K562 (cell line): ENCODE results near the gene TMEM217. TPM values are rescaled to one million over a fixed set of nuclear protein-coding genes. Genes with fewer than 3 reads are reported as not detected.
A peak's percentile ranks its signal among the peaks of the same experiment; 100 is the strongest.

Experiments
- ARID2 ChIP-seq: fragments of 450-650 bp; IDR thresholded peaks from 2 replicates; pipeline ENCODE4 v1.6.1; 2017; ENCODE audit warnings: antibody characterized with exemption, mild to moderate bottlenecking
- BRD4 ChIP-seq: fragments of 200-600 bp; sonication (generic); IDR thresholded peaks from 2 replicates; pipeline ENCODE4 v1.6.1; 2017; ENCODE audit warnings: inconsistent platforms
- CHD1 ChIP-seq: fragments of 200-600 bp; sonication (generic); IDR thresholded peaks from one replicate; pipeline ENCODE4 v1.6.1; 2012; ENCODE audit warnings: mild to moderate bottlenecking, moderate library complexity, low read length, inconsistent platforms
- CHD4 ChIP-seq: fragments of 200-600 bp; sonication (generic); IDR thresholded peaks from 3 replicates; pipeline ENCODE4 v1.6.1; 2012; ENCODE audit warnings: low read depth, mild to moderate bottlenecking, mixed read lengths, low read length, inconsistent platforms; ENCODE audit not compliant: insufficient read depth, insufficient replicate concordance, poor library complexity, severe bottlenecking
- DACH1 ChIP-seq: fragments of 450-650 bp; IDR thresholded peaks from 2 replicates; pipeline ENCODE4 v1.6.1; 2018; ENCODE audit not compliant: partially characterized antibody
- DMBX1 ChIP-seq: fragments of 250-450 bp; sonication (Bioruptor Pico); IDR thresholded peaks from 2 replicates; pipeline ENCODE4 v1.8.0; 2022; ENCODE audit warnings: inconsistent platforms, mild to moderate bottlenecking, moderate library complexity, borderline replicate concordance
- EHMT2 ChIP-seq: fragments of 450-650 bp; IDR thresholded peaks from 2 replicates; pipeline ENCODE4 v1.6.1; 2018; ENCODE audit warnings: antibody characterized with exemption
- HLTF ChIP-seq: fragments of 450-650 bp; IDR thresholded peaks from 2 replicates; pipeline ENCODE4 v1.6.1; 2016
- POLR2B ChIP-seq: fragments of 450-650 bp; IDR thresholded peaks from 2 replicates; pipeline ENCODE4 v1.6.1; 2018; ENCODE audit warnings: low read depth; ENCODE audit not compliant: partially characterized antibody
- RCOR1 ChIP-seq, 2 experiments: IDR thresholded peaks; 2 replicates each; pipeline ENCODE4 v1.6.1; 2012; ENCODE audit warnings: low read depth in 2 of 2, low read length in 2 of 2, borderline replicate concordance in 1 of 2, improper control_type of control experiment in 1 of 2
- SIN3A ChIP-seq, 2 experiments: fragments of 150-350 bp in 1 of 2; IDR thresholded peaks; 2 replicates each; pipeline ENCODE4 v1.6.1; 2011 to 2016; ENCODE audit warnings: borderline replicate concordance in 2 of 2, low read depth in 2 of 2, low read length in 2 of 2, mild to moderate bottlenecking in 2 of 2, moderate library complexity in 2 of 2; ENCODE audit not compliant: control insufficient read depth in 1 of 2
- SNIP1 ChIP-seq: fragments of 450-650 bp; IDR thresholded peaks from 2 replicates; pipeline ENCODE4 v1.7.1; 2017; ENCODE audit warnings: low read depth, mild to moderate bottlenecking
- SOX6 ChIP-seq: fragments of 450-650 bp; IDR thresholded peaks from 2 replicates; pipeline ENCODE4 v1.6.1; 2014; ENCODE audit warnings: mild to moderate bottlenecking
- ZNF143 ChIP-seq: sonication (generic); formaldehyde crosslinking; IDR thresholded peaks from 2 replicates; pipeline ENCODE4 v1.9.0; 2022; ENCODE audit warnings: mild to moderate bottlenecking, missing genetic modification reagents
- ZNF395 ChIP-seq: fragments of 200-800 bp; sonication (Bioruptor generic); IDR thresholded peaks from 2 replicates; pipeline ENCODE4 v1.6.1; 2017; ENCODE audit warnings: missing genetic modification characterization, missing compliant biosample characterization
- ZNF41 ChIP-seq: fragments of 250-450 bp; sonication (Bioruptor Pico); conservative IDR thresholded peaks from 2 replicates; pipeline ENCODE4 v1.4.0; 2020; ENCODE audit warnings: mild to moderate bottlenecking
- polyA plus RNA-seq, 8 experiments: library from polyadenylated mRNA; depleted of rRNA in 4 of 8; stranded (reverse) in 5 of 8; unstranded in 3 of 8; fragments of >200 nt; fragmentation: Nextera tagmentation in 2 of 8; fragmentation: Illumina TruSeq in 1 of 8; extraction: Ambion mirVana in 2 of 8; extraction: Trizol in 1 of 8; gene quantifications; 2 replicates each; pipeline versions ENCODE4 v1.2.1 to v1.2.3, GENCODE V29; 2011 to 2014; ENCODE audit warnings: inconsistent platforms in 1 of 8, missing spikeins in 1 of 8
- total RNA-seq, 7 experiments: library from RNA; depleted of rRNA in 6 of 7; stranded (reverse); fragments of >200 nt in 6 of 7; fragmentation: Illumina TruSeq in 2 of 7; extraction: Trizol in 2 of 7; gene quantifications; 2 replicates each; pipeline versions ENCODE4 v1.2.1 to v1.2.3, GENCODE V29; 2011 to 2021; ENCODE audit warnings: low replicate concordance in 1 of 7
- TF ChIP-seq, protein P1 (sequence below), 2 experiments: fragments of 450-650 bp; formaldehyde crosslinking in 1 of 2; IDR thresholded peaks; 2 replicates each; pipeline versions ENCODE4 v1.4.0 to v1.6.1; 2014 to 2020; ENCODE audit warnings: mild to moderate bottlenecking in 2 of 2, borderline replicate concordance in 1 of 2, low read depth in 1 of 2

Gene TMEM217
- total and polyA plus RNA-seq, 9 of the 15 experiments (the other 6 are each of a cell fraction or from before 2014, with no cell fraction given): 1.3 to 8.0 (median 1.9) TPM

DNA sequence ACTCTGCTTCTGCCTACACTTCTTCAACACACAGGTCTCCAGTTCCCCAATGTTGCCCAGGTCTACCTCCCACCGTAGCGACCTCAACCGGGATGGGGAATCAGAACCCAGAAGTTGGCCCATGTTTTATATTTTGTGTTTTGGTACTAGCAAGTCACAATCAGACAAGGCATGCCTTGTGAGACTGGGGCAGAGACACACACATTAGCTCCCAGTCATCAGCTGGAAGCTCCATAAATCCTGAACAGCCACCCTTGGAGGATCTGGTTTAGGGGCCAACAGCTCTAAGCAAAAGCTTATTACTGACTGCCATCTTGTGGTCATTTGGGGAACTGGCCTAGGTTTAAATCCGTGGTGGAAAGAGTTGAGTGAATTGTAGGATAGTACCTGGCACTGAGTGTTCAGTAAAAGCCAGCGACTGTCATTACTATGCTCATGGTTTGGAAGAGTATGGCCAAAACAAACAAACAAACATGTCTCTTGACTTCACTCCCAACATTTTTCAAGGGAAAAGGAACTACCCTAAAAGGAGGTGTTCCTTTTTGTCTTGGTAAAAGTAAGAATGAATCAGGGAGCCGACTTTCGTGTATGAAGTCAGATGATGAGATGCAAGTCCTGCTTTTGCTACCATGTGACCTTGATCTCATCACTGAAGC is 47.5 kb downstream of the TMEM217 start (continued):
- TF ChIP-seq POLR2B: no peak
- TF ChIP-seq CHD4: peak; percentile 62
- TF ChIP-seq ZNF41 (CRISPR knock-in tag): no peak
- peak; percentile 14; the same call in 1 of the 2 replicates for TF ChIP-seq EHMT2
- TF ChIP-seq DMBX1 (CRISPR knock-in tag): peak; percentile 39; the same call in 1 of the 2 replicates
- peak in 1 of 2 experiments; percentile 52; a peak in 1 of 4 replicates for TF ChIP-seq SIN3A (IDR thresholded peaks at IDR 0.05; ENCODE audit: borderline replicate concordance in 2 of 2, control insufficient read depth in 1 of 2, low read depth in 2 of 2, low read length in 2 of 2)
- TF ChIP-seq BRD4: 0 out of 2 replicates have a peak, but pooled peaks have one; percentile 54
- peak; percentile 7; the same call in 1 of the 2 replicates for TF ChIP-seq ZNF143 (CRISPR knock-in tag)
- TF ChIP-seq ZNF395 (CRISPR knock-in tag): no peak
- peak; percentile 100 for TF ChIP-seq ARID2
- TF ChIP-seq SOX6: peak; percentile 75
- no peak for TF ChIP-seq SNIP1
- no peak for TF ChIP-seq CHD1
- TF ChIP-seq HLTF: peak; percentile 50; the same call in 1 of the 2 replicates
- TF ChIP-seq, protein P1, sequence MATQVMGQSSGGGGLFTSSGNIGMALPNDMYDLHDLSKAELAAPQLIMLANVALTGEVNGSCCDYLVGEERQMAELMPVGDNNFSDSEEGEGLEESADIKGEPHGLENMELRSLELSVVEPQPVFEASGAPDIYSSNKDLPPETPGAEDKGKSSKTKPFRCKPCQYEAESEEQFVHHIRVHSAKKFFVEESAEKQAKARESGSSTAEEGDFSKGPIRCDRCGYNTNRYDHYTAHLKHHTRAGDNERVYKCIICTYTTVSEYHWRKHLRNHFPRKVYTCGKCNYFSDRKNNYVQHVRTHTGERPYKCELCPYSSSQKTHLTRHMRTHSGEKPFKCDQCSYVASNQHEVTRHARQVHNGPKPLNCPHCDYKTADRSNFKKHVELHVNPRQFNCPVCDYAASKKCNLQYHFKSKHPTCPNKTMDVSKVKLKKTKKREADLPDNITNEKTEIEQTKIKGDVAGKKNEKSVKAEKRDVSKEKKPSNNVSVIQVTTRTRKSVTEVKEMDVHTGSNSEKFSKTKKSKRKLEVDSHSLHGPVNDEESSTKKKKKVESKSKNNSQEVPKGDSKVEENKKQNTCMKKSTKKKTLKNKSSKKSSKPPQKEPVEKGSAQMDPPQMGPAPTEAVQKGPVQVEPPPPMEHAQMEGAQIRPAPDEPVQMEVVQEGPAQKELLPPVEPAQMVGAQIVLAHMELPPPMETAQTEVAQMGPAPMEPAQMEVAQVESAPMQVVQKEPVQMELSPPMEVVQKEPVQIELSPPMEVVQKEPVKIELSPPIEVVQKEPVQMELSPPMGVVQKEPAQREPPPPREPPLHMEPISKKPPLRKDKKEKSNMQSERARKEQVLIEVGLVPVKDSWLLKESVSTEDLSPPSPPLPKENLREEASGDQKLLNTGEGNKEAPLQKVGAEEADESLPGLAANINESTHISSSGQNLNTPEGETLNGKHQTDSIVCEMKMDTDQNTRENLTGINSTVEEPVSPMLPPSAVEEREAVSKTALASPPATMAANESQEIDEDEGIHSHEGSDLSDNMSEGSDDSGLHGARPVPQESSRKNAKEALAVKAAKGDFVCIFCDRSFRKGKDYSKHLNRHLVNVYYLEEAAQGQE (IDR thresholded peaks at IDR 0.05; ENCODE audit: borderline replicate concordance): peak; percentile 97
- TF ChIP-seq, protein P1 (CRISPR knock-in tag; IDR thresholded peaks at IDR 0.05; ENCODE audit: low read depth): no peak
- peak; percentile 11 to 76; a peak in 3 of 4 replicates for TF ChIP-seq RCOR1 (IDR thresholded peaks at IDR 0.05; ENCODE audit: borderline replicate concordance in 1 of 2, low read depth in 2 of 2, low read length in 2 of 2)
- peak; percentile 89 for TF ChIP-seq DACH1
